ENCODE results near the gene CHID1.

CHID1 gene

DNA sequence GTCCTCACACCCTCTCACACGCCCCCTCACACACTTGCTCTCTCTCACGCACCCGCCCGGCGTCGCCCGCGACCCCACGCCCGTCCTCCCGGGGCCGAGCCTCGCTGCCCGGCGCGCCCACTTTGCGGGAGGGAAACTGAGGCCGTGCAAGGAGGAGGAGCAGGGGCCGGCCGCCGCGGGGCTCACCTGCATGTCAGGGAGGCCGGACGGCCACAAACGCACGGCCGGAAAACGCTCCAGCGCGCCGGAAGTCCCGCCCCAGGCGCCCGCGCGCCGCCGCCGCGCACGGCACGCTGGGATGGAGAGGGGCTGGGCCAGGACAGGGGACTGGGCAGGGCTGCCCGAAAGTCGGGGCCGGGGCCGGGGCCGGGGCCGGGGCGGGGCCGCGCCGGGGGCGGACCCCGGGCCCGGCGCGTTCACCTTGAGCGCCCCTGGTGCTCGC lies at the start of gene CHID1:
TSS of gene CHID1 (minus strand) at position 222 of the 442 bp plus-strand sequence. CDS start 5,994 bp downstream, outside the sequence.
- DNase-seq (ENCODE audit: low read depth) = peak; percentile 91

GRCh38 chr11:959608-960007 lies 49.0 kb upstream of the CHID1 start:
- no peak for DNase-seq (ENCODE audit: low read depth)

- no peak for DNase-seq (ENCODE audit: low read depth)
Observed at GRCh38 chr11:959027-959426, 48.4 kb upstream of the CHID1 start.

- DNase-seq (ENCODE audit: low read depth) = no peak
Observed at GRCh38 chr11:958101-958500, 47.5 kb upstream of the CHID1 start.

GRCh38 chr11:957212-957920 lies 46.8 kb upstream of the CHID1 start:
- no peak for DNase-seq (ENCODE audit: low read depth)

DNA sequence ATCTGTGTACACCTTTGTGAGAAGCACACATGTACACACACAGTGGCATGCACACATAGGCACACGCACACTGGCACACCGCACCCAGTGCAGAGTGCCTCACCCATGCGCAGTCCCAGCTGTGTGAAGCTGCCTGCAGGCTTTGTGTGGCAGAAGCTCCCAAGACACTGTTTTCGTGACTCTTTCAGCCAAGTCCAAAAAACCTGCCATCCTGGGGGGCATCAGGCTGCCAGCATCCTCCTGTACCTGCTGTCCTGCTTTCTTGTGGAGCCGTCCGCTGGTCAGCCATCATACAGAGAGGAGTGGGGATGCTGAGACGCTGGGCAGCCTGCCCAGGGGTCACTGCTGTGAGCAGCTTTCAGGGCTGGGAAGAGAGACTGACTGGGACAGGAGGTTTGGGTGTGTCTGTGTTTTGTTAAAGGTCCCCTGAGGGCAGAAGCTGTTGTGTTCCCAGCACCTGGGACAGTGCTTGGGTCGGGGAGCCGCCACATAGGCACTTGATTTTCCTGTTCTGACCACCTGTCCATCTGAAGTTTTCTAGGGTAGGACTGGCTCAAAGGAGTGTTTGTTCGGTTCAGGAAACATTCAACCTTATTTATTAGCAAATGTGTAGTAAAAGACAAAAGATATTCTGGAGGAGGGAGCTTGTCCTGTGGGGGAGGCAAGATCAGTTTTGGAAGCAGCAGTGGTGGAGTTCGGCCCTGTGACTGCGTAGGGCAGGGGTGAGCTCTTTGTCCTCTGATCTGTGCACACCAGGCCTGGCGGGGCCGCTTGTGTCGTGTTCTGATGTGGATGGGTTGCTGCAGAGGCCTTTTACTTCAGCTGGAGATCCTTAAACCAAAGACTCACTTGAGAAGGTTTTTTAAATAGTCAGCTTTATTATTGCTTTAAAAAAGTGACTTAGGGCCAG lies 44.8 kb upstream of the CHID1 start:
- DNase-seq (ENCODE audit: low read depth) = no peak

DNA sequence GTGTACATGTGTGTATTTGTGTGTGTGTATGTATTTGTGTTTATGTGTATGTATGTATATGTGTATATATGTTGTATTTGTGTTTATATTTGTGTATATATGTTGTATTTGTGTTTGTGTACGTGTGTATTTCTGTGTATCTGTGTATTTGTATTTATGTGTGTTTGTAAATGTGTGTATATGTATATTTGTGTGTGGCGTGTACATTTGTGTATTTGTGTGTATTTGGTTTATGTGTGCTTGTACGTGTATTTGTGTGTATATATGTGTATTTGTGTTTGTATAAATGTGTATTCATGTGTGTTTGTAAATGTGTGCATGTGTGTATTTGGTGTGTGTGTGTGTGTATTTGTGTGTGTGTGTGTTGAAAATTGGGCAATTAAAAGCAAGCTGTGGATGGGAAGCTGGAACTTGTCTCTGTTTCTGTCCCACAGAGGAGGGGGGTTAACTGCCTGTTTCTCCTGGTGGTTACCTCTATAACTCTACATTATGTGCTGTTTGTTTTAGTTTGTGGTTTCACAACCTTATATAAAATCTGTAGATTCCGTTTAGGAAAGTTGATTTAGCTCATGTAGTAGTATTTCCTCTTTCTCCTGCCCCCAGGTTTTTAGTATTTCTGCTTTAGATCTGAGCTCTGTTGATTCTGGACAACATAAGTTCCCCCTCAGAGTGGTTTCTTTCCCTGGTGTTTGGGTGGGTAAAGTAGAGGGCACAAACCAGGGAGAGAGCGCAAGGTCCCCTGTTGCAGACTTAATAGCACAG lies 44.0 kb upstream of the CHID1 start:
- DNase-seq (ENCODE audit: low read depth) = no peak

GRCh38 chr11:953512-953911 lies 42.9 kb upstream of the CHID1 start:
- no peak for DNase-seq (ENCODE audit: low read depth)

- no peak for DNase-seq (ENCODE audit: low read depth)
Observed at GRCh38 chr11:952406-953385, 42.1 kb upstream of the CHID1 start.

DNA sequence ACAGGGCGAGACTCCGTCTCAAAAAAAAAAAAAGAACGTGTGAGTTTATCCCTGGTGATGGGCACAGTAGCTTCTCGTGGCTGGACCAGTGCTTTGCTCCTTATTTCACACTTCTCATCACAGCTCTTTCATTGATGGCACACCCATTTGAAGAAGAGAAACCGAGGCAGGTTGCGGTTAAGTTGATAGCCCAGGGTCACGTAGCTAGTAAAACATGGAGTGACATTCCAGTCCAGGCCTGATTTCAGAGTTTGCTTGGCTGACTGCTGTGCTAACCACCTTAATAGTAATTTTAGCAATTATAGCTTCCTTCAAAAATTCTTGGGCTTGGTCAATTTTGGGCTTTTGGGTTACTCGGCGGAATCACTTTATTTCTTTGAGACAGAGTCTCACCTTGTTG lies 40.9 kb upstream of the CHID1 start:
- DNase-seq (ENCODE audit: low read depth) = no peak

DNA sequence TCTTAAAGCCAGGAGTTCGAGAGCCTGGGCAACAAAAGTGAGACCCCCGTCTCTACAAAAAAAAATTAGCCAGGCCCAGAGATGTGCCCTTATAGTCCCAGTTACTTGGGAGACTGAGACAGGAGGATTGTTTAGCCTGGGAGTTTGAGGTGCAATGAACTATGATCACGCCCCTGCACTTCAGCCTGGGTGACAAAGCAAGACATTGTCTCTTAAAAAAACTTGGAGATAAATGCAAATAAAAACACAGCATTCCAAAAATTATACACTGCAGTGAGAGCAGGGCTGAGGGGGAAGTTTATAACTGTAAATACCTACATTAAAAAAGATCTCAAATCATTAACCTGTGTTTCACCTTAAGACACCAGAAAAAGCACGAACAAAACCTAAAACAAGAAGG lies 37.1 kb upstream of the CHID1 start:
- DNase-seq (ENCODE audit: low read depth) = no peak

DNA sequence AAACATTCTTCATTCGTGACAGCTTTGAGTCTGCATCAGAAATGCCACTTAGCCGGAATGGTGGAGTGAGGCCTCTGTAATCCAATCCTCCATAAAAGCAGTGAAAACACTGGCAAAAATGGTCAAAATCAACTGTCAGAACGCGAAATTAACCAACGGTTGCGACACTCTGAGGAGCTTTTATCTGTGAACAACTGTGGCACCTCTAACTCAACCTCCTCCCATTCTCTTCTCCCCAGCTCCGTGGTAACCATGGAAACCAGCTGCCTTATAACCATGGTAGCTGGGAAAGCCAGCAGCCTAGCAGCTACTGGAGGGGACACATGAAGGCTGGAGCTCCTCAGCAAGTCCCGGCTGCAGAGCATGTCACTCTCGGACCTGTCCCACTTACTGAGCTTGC lies 35.4 kb upstream of the CHID1 start:
- DNase-seq (ENCODE audit: low read depth) = no peak

DNA sequence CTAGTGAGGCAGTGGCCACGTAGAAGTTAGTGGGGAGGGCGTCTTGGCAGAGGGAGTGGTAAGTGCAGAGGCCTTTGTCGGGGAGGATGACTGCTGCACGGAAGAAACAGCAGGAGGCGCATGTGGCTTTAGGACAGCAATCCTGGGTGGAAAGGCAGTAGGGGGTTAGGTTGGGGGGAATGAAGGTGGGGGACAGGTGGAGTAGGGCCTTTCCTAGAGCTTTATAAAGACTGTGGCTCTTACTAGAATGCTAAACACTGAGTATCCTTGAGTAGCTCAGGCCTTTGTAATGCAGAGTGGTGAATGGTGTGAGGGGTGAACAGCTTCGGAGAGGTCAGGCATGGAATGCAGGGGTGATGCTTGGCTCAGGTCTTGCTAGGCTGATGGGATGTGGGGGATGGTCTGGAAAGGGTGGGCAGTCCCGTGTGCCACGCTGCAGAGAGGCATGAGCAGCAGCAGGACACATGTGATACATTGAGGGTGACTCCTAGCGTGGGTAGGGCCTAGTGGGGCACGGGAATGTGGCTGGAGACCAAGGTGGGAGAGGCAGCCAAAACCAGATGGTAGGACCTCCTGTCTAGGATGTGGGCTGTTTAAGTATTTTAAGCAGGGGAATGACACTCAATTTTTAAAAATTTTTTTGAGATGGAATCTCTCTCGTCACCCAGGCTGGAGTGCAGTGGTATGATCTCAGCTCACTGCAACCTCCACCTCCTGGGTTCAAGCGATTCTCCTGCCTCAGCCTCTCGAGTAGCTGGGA lies 34.3 kb upstream of the CHID1 start:
- no peak for DNase-seq (ENCODE audit: low read depth)

DNA sequence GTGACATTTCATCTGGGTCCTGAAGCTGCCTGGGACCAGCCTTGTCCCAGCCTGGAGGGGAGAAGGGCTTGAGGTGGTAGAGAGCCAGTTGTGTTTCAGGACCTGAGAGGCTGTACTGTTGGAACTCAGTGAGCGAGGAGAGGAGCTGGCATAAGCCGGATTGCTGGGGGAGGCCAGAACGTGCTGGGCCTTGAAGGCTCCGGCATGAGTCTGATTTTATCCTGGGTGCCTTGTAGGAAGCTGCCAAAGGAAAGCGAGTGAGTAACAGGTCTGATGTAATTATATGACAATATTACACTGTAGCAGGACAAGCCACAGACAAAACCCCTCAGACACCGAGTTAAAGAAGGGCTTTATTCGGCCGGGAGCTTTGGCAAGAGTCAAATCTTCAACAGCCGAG lies 32.2 kb upstream of the CHID1 start:
- DNase-seq (ENCODE audit: low read depth) = no peak

DNA sequence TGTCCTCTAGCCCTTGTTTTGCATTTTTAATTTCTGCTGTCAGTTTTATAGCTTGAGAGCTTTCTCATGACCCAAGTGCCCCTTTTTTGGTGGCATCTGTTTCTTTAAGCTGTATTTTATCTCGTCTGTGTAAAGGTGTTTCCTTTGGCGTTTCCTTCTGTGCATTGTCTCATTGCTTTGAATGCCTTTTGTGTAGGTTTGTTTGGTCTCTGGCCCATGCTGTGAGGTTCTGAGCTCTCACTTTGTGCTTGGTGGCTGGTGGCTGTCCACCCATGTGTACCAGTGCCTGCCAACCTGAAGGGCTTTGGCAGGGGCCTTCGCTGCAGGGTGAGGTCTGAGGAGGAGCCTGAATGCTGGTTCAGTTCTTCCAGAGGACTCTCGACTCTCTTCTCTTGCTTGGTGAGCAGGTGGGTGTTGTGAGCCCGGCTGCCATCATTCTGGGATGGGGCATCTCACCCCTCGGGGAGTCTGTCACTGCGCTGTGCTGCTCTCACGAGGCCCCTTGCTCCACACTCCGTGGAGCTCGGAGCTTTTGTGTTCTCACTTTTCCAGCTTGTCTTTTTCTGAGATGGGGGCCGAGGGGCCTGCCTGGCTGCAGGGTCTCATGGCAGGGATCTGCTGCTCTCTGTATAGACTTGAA lies 30.0 kb upstream of the CHID1 start:
- DNase-seq (ENCODE audit: low read depth) = no peak

GRCh38 chr11:937841-938261 lies 27.2 kb upstream of the CHID1 start:
- DNase-seq (ENCODE audit: low read depth) = no peak

DNA sequence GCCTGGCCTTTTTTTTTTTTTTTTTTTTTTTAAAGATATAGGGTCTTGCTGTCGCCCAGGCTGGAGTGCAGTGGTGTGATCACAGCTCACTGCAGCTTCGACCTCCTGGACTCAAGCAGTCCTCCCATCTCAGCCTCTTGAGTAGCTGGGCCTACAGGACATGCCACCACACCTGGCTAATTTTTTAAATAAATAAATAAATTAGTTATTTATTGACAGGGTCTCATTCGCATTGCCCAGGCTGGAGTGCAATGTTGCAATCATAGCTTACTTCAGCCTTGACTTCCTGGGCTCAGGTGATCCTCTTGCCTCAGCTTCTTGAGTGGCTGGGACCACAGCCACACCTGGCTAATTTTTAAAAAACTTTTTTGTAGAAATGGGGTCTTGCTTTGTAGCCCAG lies 25.6 kb upstream of the CHID1 start:
- DNase-seq (ENCODE audit: low read depth) = no peak

- DNase-seq (ENCODE audit: low read depth) = no peak
Observed at GRCh38 chr11:934527-934926, 23.9 kb upstream of the CHID1 start.

DNA sequence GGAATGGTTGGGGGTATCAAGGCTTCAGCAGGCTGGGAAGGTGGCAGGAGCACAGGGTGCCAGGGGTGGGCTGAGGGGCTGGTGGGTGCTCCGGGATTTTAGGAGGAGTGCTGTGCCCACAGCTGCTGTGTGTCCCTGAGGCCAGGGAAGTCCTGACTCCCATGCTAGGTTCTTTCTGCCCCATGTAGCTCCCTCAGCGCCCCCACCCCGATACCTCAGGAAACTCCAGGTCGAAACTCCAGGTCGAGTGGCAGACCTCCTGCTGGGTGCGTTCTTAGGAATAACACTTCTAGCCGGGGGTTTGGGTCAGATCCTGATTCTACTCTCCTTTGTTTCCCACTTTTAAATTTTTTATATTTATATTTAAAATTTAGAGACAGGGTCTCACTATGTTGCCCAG lies 23.3 kb upstream of the CHID1 start:
- no peak for DNase-seq (ENCODE audit: low read depth)
